A172 (cell line): ENCODE data around the gene CD177. TPM values are rescaled to one million over a fixed set of nuclear protein-coding genes. Genes with fewer than 3 reads are reported as not detected.
"Not testable (repeated sequence)": the region's sequence is repeated elsewhere in the genome, so short reads cannot be mapped to it uniquely, and the experiment has no call there.

Experiments used
- DNase-seq: peaks from one replicate; pipeline ENCODE4 v3.0.0-alpha.2; 2015; ENCODE audit warnings: low spot score
- total RNA-seq: library from RNA; depleted of rRNA; stranded (reverse); fragments of >200 nt; shearing (Covaris generic); gene quantifications from 2 replicates; pipeline ENCODE4 v1.2.3, GENCODE V29; 2014; rRNA removed

CD177 gene
- total RNA-seq, 1 experiment from 2014 or later, result 0.78 TPM

DNA sequence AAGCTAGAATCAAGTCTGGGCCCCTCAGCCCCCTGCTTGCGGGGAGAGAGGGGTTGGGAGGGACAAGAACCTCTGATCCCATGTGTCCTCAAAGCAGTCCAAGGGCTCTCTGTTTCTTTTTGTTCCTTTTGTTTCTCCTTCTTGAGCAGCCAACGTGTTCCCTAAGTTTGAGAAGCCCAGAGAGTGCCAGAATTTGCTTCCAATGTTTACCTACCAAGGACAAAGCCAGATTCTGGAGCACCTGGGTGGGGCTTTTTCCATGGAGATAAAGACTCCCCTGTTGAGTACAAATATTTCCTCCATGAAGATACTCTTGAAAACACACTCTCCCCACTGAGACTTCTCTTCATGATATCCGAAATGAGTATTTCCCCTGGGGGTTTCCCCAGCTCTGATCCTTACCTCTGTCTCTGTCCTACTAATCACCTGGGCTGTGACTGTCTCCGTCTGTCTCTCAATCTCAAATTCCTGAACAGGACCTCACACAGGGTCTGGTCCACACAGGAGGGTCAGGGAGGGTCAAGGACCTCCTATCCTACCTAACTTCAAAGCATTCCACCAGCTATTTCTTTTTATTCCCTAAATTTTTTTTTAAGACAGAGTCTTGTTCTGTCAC, 27.4 kb downstream of the CD177 start:
- DNase-seq, result no peak

DNA sequence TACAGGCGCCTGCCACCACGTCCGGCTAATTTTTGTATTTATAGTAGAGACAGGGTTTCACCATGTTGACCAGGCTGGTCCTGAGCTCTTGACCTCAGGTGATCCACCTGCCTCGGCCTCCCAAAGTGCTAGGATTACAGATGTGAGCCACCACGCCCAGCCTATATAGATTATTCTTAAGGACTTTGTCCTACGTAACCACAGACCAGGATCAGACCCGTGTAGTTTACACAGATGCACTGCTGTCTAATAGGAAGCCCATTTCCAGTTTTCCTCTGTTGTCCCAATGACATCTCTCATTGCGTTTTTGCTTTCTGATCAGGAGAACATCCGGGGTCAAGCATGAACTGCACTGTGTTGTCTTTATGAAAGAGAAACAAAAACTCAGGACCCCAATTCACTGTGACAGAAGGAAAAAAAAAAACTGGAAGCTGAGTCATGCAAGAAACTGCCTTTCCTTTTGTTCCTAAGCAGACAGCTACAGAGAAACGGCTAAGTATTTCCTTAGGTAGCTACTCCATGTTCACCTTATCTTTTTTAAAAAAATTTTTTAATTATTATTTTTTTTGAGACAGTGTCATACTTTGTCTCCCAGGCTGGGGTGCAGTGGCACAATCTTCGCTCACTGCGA, 29.2 kb downstream of the CD177 start:
- DNase-seq, result not testable (repeated sequence)

DNA sequence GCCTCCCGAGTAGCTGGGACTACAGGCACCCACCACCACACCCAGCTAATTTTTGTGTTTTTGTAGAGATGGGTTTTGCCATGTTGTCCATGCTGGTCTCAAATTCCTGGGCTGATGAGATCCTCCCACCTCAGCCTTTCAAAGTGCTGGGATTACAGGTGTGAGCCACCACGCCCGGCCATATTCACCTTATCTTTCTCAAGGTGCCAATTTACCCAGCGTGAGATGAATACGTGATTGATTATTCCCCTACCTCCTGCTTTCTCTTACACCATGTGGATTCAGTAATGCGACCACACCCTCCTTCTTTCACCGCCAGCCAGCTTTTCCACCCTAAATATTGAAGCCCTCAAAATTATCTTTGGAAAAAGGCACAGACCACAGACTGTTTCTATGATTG, 29.8 kb downstream of the CD177 start:
- not testable (repeated sequence) for DNase-seq

DNA sequence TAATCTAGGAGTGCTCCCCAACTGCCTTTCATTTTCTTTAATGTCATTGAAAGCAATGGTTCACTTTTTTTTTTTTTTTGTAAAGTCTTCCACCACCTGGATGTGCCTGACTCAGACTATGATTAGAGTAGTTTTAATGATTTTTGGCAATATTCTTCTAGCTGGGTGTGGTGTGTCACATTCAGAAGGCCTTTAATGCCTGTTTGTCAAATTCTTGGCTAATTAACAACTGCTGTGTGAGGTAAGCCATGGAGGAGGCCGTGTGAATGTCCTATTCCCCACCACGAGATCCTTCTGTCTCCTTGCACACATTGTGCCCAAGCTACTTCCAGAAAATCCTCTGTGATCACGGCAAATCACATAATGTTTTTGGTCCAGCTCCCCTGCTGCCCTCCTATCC, 30.3 kb downstream of the CD177 start:
- not testable (repeated sequence) for DNase-seq

DNA sequence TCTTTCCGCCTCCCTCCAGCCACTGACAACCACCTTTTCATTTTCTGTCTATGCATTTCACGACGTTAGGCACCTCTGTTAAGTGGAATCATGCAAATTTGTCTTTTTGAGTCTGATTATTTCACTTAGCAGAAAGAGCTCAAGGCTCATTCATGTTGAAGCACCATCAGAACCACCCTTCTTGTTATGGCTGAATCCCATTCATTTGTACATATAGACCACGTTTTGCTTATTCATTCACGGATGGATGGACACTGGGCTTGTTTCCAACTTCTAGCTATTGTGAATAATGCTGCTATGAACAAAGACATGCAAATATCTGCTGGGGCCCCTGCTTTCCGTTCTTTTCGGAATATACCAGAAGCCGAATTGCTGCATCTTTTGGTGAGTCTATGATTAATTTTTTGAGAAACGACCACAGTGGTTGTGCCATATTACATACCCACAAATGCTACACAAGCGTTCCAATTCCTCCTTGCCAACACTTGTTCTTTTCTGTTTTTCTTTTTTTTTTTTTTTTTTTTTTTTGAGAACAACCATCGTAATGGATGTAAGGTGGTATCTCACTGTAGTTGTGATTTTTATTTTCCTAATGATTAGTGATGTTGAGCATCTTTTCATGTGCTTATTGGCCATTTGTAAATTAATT, 37.5 kb downstream of the CD177 start:
- not testable (repeated sequence) for DNase-seq

DNA sequence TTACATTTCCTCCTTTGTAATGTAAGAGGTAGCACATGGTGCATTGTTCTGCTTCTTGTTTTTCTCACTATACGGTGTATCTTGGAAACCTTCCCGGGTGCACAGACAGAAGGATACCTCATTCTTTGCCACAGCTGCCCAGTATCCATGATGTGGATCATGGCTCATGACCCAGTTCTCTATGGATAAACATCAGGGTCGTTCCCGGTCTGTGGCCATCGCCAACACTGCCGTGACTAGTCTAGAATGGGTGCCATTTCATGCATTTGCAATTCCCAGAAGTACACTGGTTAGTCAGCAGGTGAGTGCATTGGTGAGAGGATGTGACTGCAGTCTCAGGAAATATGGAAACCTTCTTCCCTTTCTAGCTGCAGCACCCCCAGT, 38.1 kb downstream of the CD177 start:
- not testable (repeated sequence) for DNase-seq

DNA sequence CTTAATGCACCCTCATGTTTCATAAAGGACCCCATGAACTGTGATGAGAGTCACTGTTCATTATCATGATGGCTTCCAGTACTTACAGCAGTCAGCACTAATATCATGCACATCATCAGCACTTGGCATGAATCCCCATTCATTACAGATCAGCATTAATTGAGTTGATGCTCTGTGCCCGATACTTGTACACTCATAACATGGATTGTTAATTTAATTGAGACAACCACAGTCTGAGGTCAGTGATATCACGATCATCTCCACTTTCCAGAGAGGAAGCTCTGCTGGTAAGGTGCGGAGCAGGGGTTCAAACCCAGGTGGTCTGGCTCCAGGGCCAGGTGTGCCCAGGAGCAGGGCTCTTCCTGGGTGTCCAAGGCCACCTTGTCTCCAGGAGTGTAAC, 40.0 kb downstream of the CD177 start:
- not testable (repeated sequence) for DNase-seq

DNA sequence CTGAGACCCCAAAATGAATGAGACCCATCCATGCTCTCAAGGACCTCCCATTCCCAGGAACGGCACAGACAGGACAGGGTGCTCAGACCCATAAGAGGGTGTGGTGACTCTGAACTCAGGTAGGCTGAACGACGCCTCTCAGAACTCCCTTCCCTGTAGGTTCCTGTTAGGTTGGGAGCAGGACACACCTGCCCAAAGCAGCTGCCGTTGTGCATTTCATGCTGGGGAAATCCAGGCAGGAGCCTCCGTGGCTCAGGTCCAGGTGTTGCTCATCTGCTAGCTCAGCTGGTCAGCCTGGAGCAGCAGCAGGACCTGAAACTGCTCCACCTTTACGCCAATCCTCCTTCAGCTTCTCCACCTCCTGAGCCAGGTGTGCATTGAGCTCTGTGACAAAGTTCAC, 42.1 kb downstream of the CD177 start:
- DNase-seq, result no peak

DNA sequence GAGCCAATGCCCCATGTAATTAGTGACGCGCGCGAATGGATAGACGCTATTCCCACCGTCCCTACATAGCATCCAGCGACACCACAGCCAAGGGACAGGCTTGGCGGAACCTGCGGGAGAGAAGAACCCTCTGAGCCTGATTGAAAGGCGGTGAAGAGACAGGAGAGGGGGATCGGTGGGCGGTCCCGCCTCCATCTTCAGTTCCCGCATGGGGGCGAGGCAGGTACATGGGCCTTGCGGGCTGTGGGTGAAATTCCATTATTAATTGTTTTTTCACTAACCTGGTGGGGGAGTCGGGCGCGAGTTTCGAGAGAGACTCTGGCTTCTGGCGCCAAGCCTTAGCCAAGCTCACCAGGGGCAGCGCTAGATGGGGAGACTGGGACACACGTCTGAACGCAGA, 52.8 kb downstream of the CD177 start:
- DNase-seq, result no peak

DNA sequence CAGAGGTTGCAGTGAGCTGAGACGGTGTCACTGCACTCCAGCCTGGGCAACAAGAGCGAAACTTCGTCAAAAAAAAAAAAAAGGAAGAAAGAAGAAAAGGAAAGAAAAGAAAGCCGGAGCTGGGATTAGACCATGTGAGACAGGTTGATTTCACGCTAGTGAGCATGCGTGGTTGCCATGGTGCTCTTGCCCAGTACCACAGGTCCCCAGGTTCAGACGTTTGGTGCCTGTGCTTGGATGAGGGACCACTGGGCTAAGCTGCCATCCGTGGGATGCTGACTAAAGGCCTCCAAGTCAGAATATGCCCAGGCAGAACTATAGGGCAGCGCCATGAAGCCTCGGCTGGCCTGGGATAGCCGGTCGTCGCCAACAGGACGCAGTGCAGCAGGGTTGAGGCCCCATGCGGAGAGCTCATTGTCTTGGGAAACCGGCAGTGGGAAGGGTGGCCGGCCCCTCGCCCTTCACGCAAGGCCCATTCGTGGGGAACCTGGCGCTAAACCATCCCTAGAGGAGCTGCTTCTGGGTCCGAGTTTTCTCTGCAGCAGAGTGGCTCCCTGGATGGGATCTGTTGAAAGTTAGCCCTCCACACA, 54.0 kb downstream of the CD177 start:
- DNase-seq, result no peak

DNA sequence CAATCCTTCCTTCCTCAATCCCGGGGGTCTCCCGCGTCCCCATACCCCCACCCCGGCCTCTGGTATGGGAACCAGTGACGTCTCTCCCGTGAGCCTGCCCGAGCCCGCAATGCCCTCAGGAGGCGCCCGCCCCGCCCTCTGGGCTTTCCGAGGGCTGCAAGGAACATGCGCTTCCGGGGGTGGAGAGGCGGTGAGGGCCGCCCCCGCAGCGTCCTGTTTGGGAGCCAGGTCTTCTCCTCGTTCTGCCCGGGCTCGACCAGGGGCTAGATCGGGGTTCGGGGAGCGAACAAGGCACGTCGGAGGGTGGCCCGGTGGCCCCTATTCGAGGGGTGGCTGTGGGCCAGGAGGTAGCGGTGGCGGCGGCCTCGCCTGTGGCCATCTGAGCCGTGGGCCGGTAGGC, 54.6 kb downstream of the CD177 start:
- DNase-seq, result no peak

DNA sequence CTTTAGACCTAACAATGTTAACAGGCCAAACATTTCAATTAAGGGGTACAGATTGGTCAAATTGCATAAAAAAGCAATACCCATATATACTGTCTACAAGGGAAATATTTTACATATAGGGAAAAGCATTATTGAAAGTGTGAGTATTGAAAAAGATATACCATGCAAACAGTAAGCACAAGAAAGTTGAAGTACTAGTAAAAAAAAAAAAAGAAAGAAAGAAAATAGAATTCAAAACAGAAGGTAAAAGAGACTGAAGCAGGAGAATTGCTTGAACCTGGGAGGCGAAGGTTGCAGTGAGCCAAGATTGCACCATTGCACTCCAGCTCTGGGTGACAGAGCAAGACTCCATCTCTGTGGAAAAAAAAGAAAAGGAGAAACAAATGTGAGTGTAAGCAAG, 55.9 kb downstream of the CD177 start:
- no peak for DNase-seq

DNA sequence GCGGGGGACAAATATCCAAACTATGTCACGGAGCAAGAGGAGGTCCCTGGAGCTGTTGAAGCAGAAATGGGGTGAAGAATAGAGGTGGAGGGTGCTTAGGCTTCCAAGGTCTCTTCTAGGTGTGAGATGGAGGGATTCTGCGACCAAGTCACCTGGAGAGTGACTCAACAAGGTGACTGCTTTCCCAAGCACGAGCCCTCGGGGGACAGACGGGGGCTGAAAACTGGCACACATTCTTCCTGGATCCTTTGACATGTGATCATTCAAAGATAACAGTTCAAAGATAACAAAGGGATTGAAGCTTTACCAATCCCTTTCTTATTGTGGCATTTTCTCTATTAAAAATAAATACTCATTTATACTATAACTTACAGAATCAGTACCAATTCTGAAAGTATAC, 59.0 kb downstream of the CD177 start:
- no peak for DNase-seq

Other genes with a start within 250 kb of the CD177 start
- gene PSG5, start 167.2 kb upstream of the CD177 start, total RNA-seq, result 3.2 and 7.1 TPM in 2 replicates
- gene PSG4, start 148.0 kb upstream of the CD177 start, total RNA-seq, result 75.6 and 84.3 TPM in 2 replicates
- 2.1 and 3.6 TPM in 2 replicates for gene PSG9, start 84.2 kb upstream of the CD177 start, total RNA-seq
- gene TEX101, start 61.2 kb downstream of the CD177 start, total RNA-seq, result not detected in 2 replicates
- 0.43 TPM in 1 of 2 replicates, not detected in the other for gene LYPD3, start 111.9 kb downstream of the CD177 start, total RNA-seq
- 9.8 and 10.9 TPM in 2 replicates for gene PHLDB3, start 151.1 kb downstream of the CD177 start, total RNA-seq
- 44.0 and 45.7 TPM in 2 replicates for gene ETHE1, start 173.5 kb downstream of the CD177 start, total RNA-seq
- gene ZNF575, start 179.5 kb downstream of the CD177 start, total RNA-seq, result 0.62 TPM in 1 of 2 replicates, not detected in the other
- gene XRCC1, start 221.8 kb downstream of the CD177 start, total RNA-seq, result 53.9 and 57.1 TPM in 2 replicates
- 0.38 TPM in 1 of 2 replicates, not detected in the other for gene PINLYP, start 222.1 kb downstream of the CD177 start, total RNA-seq
- 22.0 and 37.2 TPM in 2 replicates for gene IRGQ, start 242.4 kb downstream of the CD177 start, total RNA-seq
- gene ZNF576, start 242.9 kb downstream of the CD177 start, total RNA-seq, result 15.8 and 22.5 TPM in 2 replicates